ENCODE results near the gene ADAM15.
A peak's percentile ranks its signal among the peaks of the same experiment; 100 is the strongest.

Gene ADAM15, protein sequence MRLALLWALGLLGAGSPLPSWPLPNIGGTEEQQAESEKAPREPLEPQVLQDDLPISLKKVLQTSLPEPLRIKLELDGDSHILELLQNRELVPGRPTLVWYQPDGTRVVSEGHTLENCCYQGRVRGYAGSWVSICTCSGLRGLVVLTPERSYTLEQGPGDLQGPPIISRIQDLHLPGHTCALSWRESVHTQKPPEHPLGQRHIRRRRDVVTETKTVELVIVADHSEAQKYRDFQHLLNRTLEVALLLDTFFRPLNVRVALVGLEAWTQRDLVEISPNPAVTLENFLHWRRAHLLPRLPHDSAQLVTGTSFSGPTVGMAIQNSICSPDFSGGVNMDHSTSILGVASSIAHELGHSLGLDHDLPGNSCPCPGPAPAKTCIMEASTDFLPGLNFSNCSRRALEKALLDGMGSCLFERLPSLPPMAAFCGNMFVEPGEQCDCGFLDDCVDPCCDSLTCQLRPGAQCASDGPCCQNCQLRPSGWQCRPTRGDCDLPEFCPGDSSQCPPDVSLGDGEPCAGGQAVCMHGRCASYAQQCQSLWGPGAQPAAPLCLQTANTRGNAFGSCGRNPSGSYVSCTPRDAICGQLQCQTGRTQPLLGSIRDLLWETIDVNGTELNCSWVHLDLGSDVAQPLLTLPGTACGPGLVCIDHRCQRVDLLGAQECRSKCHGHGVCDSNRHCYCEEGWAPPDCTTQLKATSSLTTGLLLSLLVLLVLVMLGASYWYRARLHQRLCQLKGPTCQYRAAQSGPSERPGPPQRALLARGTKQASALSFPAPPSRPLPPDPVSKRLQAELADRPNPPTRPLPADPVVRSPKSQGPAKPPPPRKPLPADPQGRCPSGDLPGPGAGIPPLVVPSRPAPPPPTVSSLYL

GRCh38 chr1:155050560-155051341 lies at the start of gene ADAM15:
TSS of gene ADAM15 (plus strand) at chr1:155051316. CDS start at chr1:155051387, 71 bp downstream.
- DNase-seq (ENCODE audit: low read depth in 2 of 3, low spot score in 2 of 3) = peak in 2 of 3 experiments; percentile 65 to 69

GRCh38 chr1:155001425-155001674 lies 49.8 kb upstream of the ADAM15 start:
- peak in 1 of 3 experiments; percentile 41 for DNase-seq (ENCODE audit: low read depth in 2 of 3, low spot score in 2 of 3)

- peak; percentile 92 to 95 (median 93) for DNase-seq (ENCODE audit: low read depth in 2 of 3, low spot score in 2 of 3)
Observed at GRCh38 chr1:155001675-155002463, 49.2 kb upstream of the ADAM15 start.

GRCh38 chr1:155002464-155003226 lies 48.5 kb upstream of the ADAM15 start, which contains the start of gene ZBTB7B:
TSS of gene ZBTB7B (plus strand) at chr1:155002802. CDS start at chr1:155014661, 11,859 bp downstream.
- no peak for DNase-seq (ENCODE audit: low read depth in 2 of 3, low spot score in 2 of 3)

- DNase-seq (ENCODE audit: low read depth in 2 of 3, low spot score in 2 of 3) = no peak
Observed at GRCh38 chr1:155003227-155003765, 47.8 kb upstream of the ADAM15 start.

DNA sequence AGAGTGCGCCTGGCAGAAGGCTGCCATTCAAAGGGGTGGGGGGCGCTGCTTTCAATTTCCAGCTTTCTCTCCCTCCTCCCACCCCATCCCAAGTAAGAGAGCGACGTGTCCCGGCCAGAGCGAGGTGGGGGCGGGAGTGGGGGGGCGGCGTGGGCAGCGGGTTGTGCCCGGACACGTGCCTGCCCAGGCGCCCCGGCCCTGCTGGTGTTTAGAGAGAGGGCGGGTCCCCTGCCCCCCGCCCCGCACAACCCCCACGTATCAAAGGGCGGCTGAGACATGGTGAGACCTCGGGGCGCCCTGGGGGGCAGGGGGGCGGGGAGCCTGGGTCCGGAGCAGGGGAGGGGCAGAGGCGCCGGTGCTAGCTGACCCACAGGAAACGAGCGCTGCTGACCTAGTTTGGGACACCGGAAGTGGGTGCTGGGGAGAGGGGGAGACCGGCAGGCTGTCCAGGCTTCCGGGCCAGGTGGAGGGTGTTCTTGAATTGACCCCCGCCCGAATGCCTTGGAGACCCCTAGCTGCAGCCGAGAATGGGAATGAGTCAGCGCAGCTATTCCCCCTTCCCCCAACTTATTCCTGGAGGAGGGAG lies 47.3 kb upstream of the ADAM15 start:
- no peak for DNase-seq (ENCODE audit: low read depth in 2 of 3, low spot score in 2 of 3)

DNA sequence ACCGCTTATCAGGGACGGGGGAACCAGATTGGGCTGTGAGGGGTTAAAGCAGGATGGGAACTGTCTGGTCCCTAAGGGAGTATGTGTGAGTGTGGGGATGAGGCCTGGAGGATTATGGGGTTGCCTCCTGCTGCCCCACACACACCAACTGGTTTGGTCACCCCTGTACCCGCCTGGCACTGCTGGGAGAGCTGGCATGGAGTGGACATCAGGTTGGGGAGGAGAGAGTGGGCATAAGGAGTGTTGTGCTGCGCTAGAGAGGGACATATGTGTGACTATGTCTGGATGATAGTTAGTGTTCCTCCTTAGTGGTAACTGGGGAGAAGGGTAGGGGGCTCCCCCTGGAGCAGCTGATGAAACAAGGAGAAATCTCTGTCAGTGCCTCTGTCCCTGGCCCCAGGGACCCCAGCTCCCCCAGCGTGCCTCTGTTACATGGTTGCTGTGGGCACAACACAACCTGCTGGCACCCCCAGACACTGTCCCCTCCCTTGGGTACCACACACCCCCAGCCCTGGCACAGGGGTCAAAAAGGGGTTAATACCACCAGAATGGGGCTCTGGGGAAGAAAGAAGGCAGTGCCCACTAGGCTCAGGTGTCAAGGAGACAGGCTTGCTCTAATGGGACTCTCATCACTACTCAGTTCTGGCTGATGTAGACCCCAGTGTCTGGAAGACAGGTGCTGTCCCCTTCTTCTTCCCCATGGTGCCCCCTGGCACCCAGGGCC lies 46.6 kb upstream of the ADAM15 start:
- no peak for DNase-seq (ENCODE audit: low read depth in 2 of 3, low spot score in 2 of 3)

DNA sequence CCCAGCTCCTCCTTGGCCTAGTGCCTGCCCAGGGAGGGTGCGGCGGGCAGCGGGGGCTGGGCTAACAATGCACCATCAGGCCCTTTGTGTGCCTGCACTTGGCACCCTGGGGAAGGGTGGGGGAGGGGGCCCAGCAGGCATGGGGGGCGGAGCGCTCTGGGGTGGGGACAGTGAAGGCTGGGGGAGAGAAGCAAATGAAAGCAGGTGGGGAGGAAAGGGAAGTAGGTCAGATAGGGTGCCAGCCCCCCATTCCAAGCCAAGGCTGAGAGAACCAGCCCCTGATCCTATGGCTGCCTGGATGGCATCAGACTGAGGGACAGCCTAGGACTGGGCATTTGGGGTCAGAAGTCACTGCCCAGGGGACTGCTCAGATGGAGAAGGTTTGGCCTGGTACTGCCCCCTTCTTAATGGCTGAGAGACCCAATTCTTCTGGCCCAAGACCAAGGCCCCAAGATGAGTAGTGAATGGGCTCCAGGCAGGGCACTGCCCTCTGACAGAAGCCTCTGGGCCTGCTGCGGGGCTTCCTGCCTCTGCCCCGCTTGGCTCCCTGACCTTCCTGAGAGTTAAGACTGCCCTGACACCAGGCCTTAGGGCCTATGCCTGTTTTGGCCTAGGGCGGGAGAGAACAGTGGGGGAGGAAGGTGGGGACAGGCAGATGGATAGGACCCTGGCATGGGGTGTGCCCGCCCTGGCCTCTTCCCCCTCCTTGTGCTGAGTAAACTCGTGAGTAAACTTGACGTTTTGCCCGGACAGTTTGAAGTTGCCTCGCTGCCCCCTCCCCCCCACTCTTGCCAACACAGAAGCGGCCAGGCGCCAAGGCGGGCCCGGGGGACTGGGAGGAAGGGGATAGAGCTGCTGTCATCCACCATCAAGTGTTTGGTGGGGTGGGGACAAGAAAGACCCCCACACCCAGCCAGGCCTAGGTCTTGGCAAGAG lies 45.8 kb upstream of the ADAM15 start:
- DNase-seq (ENCODE audit: low read depth in 2 of 3, low spot score in 2 of 3) = no peak

- DNase-seq (ENCODE audit: low read depth in 2 of 3, low spot score in 2 of 3) = peak in 1 of 3 experiments; percentile 30
Observed at GRCh38 chr1:155006601-155007101, 44.5 kb upstream of the ADAM15 start.

DNA sequence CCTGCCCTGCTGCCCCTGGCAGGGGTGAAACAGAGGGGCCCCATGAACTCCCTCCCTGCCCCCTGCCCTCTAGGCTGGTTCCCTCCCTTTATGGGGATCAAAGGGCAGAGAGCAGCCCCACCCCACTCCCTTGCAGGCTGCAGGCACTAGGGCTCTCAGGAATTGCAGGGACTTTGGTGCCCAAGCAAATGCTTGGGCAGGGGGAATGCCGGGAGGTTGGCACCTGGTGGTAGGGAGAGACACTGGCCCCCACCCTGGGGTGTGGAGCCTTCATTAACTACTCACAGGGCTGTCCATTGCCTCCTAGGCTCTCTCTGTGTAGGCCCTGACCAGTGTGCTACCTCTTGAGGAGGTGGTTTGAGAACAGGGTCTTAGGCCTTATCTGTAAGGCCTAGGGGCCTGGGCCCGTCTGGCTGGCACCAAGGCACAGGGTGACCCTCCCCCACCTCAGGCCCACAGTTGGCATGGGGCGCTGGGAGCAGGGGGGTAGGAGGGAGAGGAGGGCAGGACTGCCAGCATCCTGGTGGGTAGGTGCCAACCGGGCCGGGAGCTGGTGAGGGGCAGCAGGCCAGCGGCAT lies 43.8 kb upstream of the ADAM15 start:
- no peak for DNase-seq (ENCODE audit: low read depth in 2 of 3, low spot score in 2 of 3)

DNA sequence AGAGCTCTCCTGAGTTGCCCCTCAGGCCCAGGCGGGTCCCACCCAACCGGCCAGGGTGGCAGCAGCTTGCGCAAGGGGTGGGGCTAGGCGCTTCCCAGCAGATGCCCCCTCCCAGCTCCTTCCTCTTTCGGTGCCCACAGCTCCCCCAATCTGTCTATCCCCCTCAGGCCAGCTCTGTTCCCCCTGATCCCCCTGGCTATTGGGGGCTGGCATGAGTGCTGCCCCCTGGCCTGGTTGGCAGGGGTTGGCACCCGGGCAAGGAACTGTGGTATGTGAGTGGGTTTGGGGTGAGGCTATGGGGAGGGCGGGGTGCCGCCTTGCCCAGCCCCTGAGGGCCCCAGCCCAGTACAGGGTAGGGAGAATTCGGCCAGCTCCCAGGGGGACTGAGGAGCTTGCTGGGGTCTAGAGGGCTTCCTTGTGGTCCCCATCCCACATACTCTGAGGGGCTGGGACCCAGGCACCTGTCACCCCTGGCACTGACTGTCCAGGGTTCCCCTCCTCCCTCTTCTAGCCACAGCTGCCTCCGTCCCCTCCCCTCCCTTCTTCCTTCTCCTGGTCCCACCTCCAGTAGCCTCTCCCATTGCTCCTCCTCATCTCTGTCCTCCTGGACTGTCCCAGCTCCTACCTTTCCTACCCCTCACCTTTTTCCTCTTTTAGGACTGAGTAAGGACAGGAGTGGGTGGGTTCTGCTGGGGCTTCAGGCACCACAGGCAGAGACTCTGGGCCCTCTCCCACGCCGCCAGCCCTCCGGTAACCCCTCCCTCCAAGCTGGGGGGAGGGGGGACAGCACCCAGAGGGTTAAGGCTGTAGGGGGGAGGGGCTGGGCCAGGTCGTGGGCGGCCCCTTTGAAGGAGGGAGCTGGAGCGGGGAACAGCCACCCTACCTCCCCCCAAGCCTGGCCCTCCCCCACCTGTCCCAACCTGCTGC lies 42.8 kb upstream of the ADAM15 start:
- DNase-seq (ENCODE audit: low read depth in 2 of 3, low spot score in 2 of 3) = no peak

GRCh38 chr1:155009221-155009711 lies 41.9 kb upstream of the ADAM15 start:
- no peak for DNase-seq (ENCODE audit: low read depth in 2 of 3, low spot score in 2 of 3)

GRCh38 chr1:155009742-155010141 lies 41.4 kb upstream of the ADAM15 start:
- no peak for DNase-seq (ENCODE audit: low read depth in 2 of 3, low spot score in 2 of 3)

DNA sequence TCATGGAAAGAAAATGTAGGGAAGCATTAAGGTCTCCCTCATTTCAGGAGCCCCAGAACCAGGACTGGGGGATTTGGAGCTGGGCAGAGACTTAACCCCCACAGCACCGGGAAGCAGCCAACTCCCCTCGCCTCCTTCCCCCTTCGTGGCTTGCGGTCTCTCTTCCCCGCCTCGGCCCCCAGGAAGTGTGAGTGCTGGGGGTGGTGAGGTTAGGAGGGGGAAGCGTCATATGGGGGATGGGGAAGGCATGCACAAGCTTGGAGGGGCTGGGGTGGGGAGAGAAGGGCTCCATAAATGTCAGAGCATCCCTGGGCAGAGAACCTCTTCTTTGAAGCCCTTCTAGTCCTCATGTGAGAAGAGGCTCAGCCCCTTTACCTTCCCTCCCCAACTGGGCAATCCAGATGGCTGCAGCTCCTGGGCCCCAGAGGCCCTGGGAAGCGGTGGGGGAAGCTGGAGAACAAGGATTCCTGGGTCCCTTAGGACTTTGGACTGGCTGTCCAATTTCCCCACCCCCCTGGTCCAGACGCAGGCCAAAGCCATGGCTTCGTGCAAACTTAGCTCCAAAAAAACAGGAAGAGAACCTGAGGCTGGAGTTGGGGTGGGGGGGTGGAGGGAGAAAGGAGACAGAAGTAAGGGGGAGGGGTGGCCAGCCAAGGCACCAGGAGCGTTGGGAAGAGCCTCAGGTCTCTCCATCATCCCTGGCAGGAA lies 40.8 kb upstream of the ADAM15 start:
- DNase-seq (ENCODE audit: low read depth in 2 of 3, low spot score in 2 of 3) = no peak

DNA sequence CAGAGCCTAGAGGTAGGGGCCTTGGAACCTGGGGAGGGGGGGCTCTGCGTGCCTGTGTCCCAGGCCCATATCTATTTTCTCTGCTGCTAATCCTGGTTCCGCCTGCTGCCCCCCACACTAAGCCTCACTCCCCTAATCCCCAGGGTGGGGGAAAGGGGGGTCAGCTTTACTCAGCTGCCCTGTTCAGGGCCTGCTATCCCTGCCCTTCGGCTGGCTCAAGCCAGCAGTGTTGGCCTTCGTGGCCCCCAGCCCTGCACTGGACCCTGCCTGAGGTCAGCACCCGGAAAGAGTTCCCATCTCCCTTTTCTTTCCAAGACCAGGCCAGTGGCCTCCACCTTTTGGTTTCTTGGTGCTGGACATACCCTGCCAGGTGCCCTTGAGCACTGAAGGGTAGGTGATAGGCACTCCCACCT lies 40.1 kb upstream of the ADAM15 start:
- no peak for DNase-seq (ENCODE audit: low read depth in 2 of 3, low spot score in 2 of 3)

Data from activated CD8-positive, alpha-beta memory T cell treated with anti-CD3 and anti-CD28 coated beads for 48 hours (primary cell).